GM18907 (cell line): ENCODE measurements around the gene GINS2.

Source experiments
- ATAC-seq: cut with Tn5 transposase; IDR thresholded peaks from one replicate; pipeline ENCODE4 v1.9.1; 2021; ENCODE audit warnings: mild to moderate bottlenecking, moderate library complexity; ENCODE audit not compliant: unreplicated experiment

Gene GINS2

DNA sequence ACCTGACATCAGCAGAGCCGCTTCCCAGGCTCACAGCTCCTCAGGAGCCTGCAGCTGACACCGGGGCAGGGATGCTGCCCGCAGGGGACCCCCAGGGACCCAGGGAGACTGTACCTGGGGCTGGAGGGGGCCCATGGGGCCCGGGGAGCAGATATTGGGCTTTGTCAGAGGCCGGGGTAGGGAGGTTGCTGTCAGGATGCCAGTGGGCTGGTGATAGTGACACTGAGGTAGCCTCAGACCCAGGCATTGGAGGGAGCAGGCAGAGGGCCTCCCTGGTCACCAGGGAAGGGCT is 60.5 kb downstream of the GINS2 start:
- ATAC-seq = no peak

DNA sequence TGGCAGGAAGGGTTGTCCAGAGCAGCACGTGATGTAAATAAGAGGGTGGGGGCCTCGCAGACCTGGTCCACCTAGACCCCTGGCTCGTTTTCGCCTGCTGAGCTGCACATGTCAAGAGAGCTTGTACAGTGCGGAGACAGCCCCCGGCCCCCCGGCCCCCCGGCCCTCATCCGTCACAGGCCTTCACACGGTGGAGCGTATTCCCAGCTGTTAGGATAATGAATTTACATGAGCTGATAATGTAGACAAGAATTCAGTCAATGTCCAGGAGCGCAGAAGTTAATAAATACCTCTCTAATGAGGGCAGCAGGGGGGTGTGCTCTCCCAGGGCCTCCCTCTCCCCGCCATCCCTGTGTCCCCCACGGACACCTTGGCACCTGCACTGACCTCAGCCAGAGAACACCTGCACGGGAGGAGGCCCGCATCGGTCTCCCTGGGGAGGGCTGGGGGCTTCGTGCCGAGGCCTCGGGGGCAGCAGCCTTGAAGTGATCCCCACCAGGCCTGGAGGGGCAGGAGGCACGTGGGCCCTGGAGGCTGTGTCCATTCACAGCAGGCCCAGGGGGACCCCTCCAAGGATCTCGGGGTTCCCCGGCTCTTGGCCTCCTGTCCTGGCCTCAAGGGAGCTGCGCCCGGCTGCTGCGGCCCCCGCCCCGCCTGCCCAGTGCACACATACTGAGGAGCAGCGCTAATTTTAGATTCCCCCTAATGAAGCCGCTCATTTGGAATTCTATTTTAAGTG is 61.1 kb downstream of the GINS2 start:
- ATAC-seq = no peak

DNA sequence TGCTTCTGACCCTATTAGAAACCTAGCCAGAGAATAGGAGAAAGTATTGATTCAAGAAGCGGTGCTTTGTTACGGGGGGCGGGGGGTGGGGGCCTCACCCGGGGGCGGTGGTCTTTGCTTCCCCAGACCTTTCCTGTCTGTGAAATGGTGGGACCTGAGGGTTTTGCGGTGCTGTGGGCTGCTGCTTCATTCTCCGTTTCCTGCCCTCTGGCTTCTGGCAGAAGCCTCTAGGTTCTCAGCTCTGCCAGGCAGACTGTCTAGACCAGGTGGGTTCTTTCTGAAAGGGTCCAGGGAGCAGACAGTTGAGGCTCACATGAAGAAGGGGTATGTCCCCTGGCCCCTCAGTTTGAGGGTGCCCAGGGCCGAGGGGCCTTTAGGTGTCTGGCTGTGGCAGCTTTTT is 61.7 kb downstream of the GINS2 start:
- no peak for ATAC-seq
